C4-2B (cell line): Measurements from ENCODE around the gene BRIP1.
"Not testable (repeated sequence)": the region's sequence is repeated elsewhere in the genome, so short reads cannot be mapped to it uniquely, and the experiment has no call there.

Source experiments
- H3K27ac ChIP-seq: fragments of 450-650 bp; 2 replicates; pipeline ENCODE4 v1.5.1; 2017
- ZFX ChIP-seq: fragments of 450-650 bp; IDR thresholded peaks from 2 replicates; pipeline ENCODE4 v1.6.1; 2017
- TF ChIP-seq, protein P1 (sequence below): fragments of 450-650 bp; conservative IDR thresholded peaks from 2 replicates; pipeline ENCODE4 v1.5.1; 2017; ENCODE audit warnings: mild to moderate bottlenecking

The BRIP1 gene

DNA sequence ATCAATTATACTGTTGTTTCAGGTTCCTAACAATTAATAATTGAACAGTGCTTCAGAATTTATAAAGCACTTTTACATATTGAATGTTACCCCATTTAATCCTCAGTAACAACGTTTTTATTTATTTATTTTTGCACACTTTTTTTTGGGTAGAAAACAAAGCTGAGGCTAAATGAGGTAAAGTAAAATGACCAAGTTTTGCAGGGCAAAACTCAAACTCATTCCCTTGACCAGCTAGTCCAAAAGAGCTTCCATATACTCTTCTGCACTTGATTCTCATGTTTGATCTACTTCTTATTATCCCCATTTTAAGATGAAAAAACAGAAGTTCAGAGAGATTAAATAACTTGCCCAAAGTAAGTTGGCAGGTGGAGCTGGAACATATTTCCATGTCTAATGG lies 191.2 kb downstream of the BRIP1 start:
- no peak for TF ChIP-seq ZFX
- TF ChIP-seq, protein P1, sequence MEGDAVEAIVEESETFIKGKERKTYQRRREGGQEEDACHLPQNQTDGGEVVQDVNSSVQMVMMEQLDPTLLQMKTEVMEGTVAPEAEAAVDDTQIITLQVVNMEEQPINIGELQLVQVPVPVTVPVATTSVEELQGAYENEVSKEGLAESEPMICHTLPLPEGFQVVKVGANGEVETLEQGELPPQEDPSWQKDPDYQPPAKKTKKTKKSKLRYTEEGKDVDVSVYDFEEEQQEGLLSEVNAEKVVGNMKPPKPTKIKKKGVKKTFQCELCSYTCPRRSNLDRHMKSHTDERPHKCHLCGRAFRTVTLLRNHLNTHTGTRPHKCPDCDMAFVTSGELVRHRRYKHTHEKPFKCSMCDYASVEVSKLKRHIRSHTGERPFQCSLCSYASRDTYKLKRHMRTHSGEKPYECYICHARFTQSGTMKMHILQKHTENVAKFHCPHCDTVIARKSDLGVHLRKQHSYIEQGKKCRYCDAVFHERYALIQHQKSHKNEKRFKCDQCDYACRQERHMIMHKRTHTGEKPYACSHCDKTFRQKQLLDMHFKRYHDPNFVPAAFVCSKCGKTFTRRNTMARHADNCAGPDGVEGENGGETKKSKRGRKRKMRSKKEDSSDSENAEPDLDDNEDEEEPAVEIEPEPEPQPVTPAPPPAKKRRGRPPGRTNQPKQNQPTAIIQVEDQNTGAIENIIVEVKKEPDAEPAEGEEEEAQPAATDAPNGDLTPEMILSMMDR = no peak
- H3K27ac ChIP-seq = no peak overlapping the region

DNA sequence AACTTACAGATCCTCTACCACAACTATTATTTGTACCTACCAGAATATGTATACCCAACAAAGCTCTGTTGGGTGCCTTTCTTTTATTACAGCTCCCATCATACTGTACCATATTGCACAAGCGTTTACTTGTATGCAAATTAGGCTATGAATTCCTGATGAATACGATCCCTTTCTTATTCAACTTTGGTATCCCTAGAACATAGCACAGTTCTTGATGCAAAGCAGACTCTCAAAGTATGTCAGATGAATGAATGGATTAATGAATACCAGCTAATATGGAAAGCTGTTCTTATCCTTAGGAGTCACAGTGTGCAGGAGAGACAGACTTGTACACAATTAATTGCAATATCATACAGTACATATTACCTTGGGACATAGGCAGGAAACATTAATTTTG lies 192.6 kb downstream of the BRIP1 start:
- TF ChIP-seq, protein P1 = no peak
- TF ChIP-seq ZFX = no peak
- H3K27ac ChIP-seq = no peak overlapping the region

- TF ChIP-seq, protein P1 = no peak
Measured at GRCh38 chr17:61669522-61669921, 193.8 kb downstream of the BRIP1 start.

DNA sequence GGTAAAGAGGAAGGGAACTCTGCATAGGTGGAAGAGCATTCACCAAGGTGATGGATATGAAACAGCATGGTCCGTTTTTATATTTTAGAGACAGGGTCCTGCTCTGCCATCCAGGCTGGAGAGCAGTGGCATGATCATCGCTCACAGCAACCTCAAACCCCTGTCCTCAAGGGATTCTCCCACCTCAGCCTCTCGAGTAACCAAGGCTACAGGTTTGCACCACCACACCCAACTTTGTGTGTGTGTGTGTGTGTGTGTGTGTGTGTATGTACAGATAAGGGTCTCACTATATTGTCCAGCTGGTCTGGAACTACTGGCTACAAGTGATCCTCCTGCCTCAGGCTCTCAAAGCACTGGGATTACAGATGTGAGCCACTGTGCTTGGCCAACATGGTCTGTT lies 194.8 kb downstream of the BRIP1 start:
- TF ChIP-seq ZFX = no peak
- TF ChIP-seq, protein P1 = no peak
- H3K27ac ChIP-seq = no peak overlapping the region

More at GRCh38 chr17:61669522-61669921, 193.8 kb downstream of the BRIP1 start:
- no peak overlapping the region for H3K27ac ChIP-seq

- not testable (repeated sequence) for H3K27ac ChIP-seq
Measured at GRCh38 chr17:61666406-61667088, 196.8 kb downstream of the BRIP1 start.

- H3K27ac ChIP-seq = no peak overlapping the region
- TF ChIP-seq ZFX = no peak
- TF ChIP-seq, protein P1 = no peak
Measured at GRCh38 chr17:61663310-61663709, 200.0 kb downstream of the BRIP1 start.

DNA sequence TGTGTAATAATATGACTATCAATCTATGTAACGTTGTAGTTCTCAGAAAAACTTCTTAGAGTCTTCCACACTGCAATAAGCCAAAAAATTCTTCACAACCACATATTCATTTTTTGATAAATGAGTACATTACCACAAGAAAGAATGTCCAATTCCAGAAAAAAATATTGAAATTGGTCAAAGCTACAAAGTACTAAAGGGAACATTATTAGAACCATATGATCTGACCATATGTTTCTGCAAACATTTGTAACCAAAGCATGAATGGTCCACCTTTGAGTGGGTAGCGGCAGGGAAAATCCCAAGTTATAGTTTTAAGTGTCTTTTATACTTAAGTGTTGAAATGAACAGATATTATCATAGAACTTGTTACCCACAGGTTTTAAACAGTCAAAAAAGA lies 200.6 kb downstream of the BRIP1 start:
- H3K27ac ChIP-seq = no peak overlapping the region
- TF ChIP-seq, protein P1 = no peak
- TF ChIP-seq ZFX = no peak

- no peak overlapping the region for H3K27ac ChIP-seq
- TF ChIP-seq, protein P1 = no peak
- TF ChIP-seq ZFX = no peak
Measured at GRCh38 chr17:61662186-61662585, 201.1 kb downstream of the BRIP1 start.
